Measurements from ENCODE around the gene MSH5. TPM values are rescaled to one million over a fixed set of nuclear protein-coding genes. Genes with fewer than 3 reads are reported as not detected.

MSH5 gene
- total and polyA plus RNA-seq, 2 of the 13 experiments (the other 11 are each of a cell fraction or from before 2014, with no cell fraction given), result 10.2 to 38.7 TPM

GRCh38 chr6:31795616-31796298 is 56.0 kb downstream of the MSH5 start, which contains the start of gene VARS1 (continued):
- TF ChIP-seq, protein P1, sequence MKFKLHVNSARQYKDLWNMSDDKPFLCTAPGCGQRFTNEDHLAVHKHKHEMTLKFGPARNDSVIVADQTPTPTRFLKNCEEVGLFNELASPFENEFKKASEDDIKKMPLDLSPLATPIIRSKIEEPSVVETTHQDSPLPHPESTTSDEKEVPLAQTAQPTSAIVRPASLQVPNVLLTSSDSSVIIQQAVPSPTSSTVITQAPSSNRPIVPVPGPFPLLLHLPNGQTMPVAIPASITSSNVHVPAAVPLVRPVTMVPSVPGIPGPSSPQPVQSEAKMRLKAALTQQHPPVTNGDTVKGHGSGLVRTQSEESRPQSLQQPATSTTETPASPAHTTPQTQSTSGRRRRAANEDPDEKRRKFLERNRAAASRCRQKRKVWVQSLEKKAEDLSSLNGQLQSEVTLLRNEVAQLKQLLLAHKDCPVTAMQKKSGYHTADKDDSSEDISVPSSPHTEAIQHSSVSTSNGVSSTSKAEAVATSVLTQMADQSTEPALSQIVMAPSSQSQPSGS (CRISPR knock-in tag; IDR thresholded peaks at IDR 0.05), result no peak; the same call in 1 of the 2 replicates
- TF ChIP-seq ZGPAT (CRISPR knock-in tag; IDR thresholded peaks at IDR 0.05) (peak; percentile 89), GRHL1 (CRISPR knock-in tag; conservative IDR thresholded peaks at IDR 0.05) (no peak), RFX3 (CRISPR knock-in tag; IDR thresholded peaks at IDR 0.05) (no peak), HCFC1 (IDR thresholded peaks at IDR 0.05; ENCODE audit: low read depth, low read length) (peak; percentile 47; the same call in 1 of the 2 replicates), AKAP8 (CRISPR knock-in tag; IDR thresholded peaks at IDR 0.05) (no peak), PATZ1 (CRISPR knock-in tag; IDR thresholded peaks at IDR 0.05) (peak; percentile 46), ZBTB42 (CRISPR knock-in tag; IDR thresholded peaks at IDR 0.05) (0 out of 2 replicates have a peak, but pooled peaks have one; percentile 9), TOPORS (CRISPR knock-in tag; IDR thresholded peaks at IDR 0.05) (no peak), ZNF33B (CRISPR knock-in tag; IDR thresholded peaks at IDR 0.05) (no peak; the same call in 1 of the 2 replicates), ZNF674 (CRISPR knock-in tag; IDR thresholded peaks at IDR 0.05; ENCODE audit: low read depth) (0 out of 2 replicates have a peak, but pooled peaks have one; percentile 88), PBX3 (CRISPR knock-in tag; IDR thresholded peaks at IDR 0.05; ENCODE audit: borderline replicate concordance) (no peak)
- TF ChIP-seq, protein P2, sequence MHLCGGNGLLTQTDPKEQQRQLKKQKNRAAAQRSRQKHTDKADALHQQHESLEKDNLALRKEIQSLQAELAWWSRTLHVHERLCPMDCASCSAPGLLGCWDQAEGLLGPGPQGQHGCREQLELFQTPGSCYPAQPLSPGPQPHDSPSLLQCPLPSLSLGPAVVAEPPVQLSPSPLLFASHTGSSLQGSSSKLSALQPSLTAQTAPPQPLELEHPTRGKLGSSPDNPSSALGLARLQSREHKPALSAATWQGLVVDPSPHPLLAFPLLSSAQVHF (CRISPR knock-in tag; IDR thresholded peaks at IDR 0.05), result no peak; the same call in 1 of the 2 replicates

Data from HepG2 (cell line).